B cell (primary cell): Measurements from ENCODE around the gene NFATC2. TPM values are rescaled to one million over a fixed set of nuclear protein-coding genes. Genes with fewer than 3 reads are reported as not detected.

Source experiments
- ATAC-seq: fragments of 200-7000 bp; cut with Tn5 transposase; one replicate; pipeline ENCODE4 v1.10.0; 2021; ENCODE audit warnings: low read depth, mild to moderate bottlenecking, moderate number of reproducible peaks, moderate library complexity
- CTCF ChIA-PET: fragments of 350-600 bp; sonication (Branson Sonifier 250); formaldehyde crosslinking; loops from one replicate; lab custom pipeline; 2021; ENCODE audit warnings: antibody characterized with exemption, inconsistent platforms; lab: Charles Lee
- POLR2A ChIA-PET: fragments of 350-600 bp; sonication (Branson Sonifier 250); formaldehyde crosslinking; loops from one replicate; lab custom pipeline; 2021; ENCODE audit warnings: antibody characterized with exemption; lab: Charles Lee
- DNase-seq: peaks from one replicate; pipeline ENCODE4 v3.0.0; 2013
- H2AFZ ChIP-seq: 2 replicates; pipeline ENCODE4 v1.6.1; 2012; ENCODE audit warnings: mild to moderate bottlenecking, low read depth, low read length; ENCODE audit not compliant: insufficient read depth, poor library complexity, severe bottlenecking
- H3K27ac ChIP-seq, 2 donors: 1 replicate in 1 of 2; 2 replicates in 1 of 2; pipeline ENCODE4 v1.5.1; 2012 to 2013; ENCODE audit warnings: low read length in 2 of 2, mild to moderate bottlenecking in 2 of 2, moderate library complexity in 1 of 2
- H3K27me3 ChIP-seq, 4 experiments: fragments of 200-600 bp in 1 of 4; sonication (generic) in 1 of 4; replicated peaks in 1 of 4; 1 replicate in 2 of 4; 2 replicates in 2 of 4; pipeline versions ENCODE4 v1.6.1 to v1.7.0; 2013 to 2016; ENCODE audit warnings: low read length in 3 of 4, mild to moderate bottlenecking in 2 of 4, mixed read lengths in 1 of 4, moderate library complexity in 1 of 4; ENCODE audit not compliant: insufficient read depth in 4 of 4, control insufficient read depth in 3 of 4; ENCODE audit errors: control extremely low read depth in 1 of 4
- H3K36me3 ChIP-seq, 2 experiments: replicated peaks in 1 of 2; 1 replicate in 1 of 2; 2 replicates in 1 of 2; pipeline versions ENCODE4 v1.6.1 to v1.7.1; 2013; ENCODE audit warnings: low read length in 1 of 2; ENCODE audit not compliant: insufficient read depth in 2 of 2, control insufficient read depth in 1 of 2; ENCODE audit errors: control extremely low read depth in 1 of 2, extremely low read depth in 1 of 2
- H3K4me1 ChIP-seq, 2 donors: fragments of 200-600 bp in 1 of 2; sonication (generic) in 1 of 2; 1 replicate in 1 of 2; 2 replicates in 1 of 2; pipeline versions ENCODE4 v1.5.1 to v1.6.1; 2013 to 2017; ENCODE audit warnings: low read length in 2 of 2; ENCODE audit not compliant: control insufficient read depth in 2 of 2, insufficient read depth in 2 of 2
- H3K4me2 ChIP-seq: replicated peaks from 2 replicates; pipeline ENCODE3; 2012; ENCODE audit warnings: mild to moderate bottlenecking, low read depth, low read length; ENCODE audit not compliant: poor library complexity, severe bottlenecking
- H3K4me3 ChIP-seq, 5 experiments: fragments of 200-600 bp in 1 of 5; sonication (generic) in 1 of 5; 1 replicate in 3 of 5; 2 replicates in 2 of 5; pipeline versions ENCODE4 v1.5.1 to v1.7.0; 2011 to 2016; ENCODE audit warnings: low read length in 4 of 5, mild to moderate bottlenecking in 4 of 5, low read depth in 2 of 5, control low read depth in 1 of 5, moderate library complexity in 1 of 5; ENCODE audit not compliant: insufficient read depth in 1 of 5; ENCODE audit errors: control extremely low read depth in 1 of 5, extremely low read depth in 1 of 5
- H3K79me2 ChIP-seq: fragments of 200-600 bp; sonication (generic); one replicate; pipeline ENCODE4 v1.6.0; 2016; ENCODE audit warnings: low read length; ENCODE audit not compliant: control insufficient read depth, insufficient read depth
- H3K9ac ChIP-seq: fragments of 200-600 bp; sonication (generic); 2 replicates; pipeline ENCODE4 v1.6.1; 2017; ENCODE audit warnings: mild to moderate bottlenecking, low read length, moderate library complexity
- H3K9me3 ChIP-seq, 3 donors: one replicate each; pipeline versions ENCODE4 v1.6.1 to v1.7.1; 2013; ENCODE audit warnings: low read length in 2 of 3; ENCODE audit not compliant: control insufficient read depth in 2 of 3, insufficient read depth in 1 of 3; ENCODE audit errors: control extremely low read depth in 1 of 3
- H4K20me1 ChIP-seq: 2 replicates; pipeline ENCODE4 v1.6.0; 2012; ENCODE audit warnings: mild to moderate bottlenecking, low read length; ENCODE audit not compliant: insufficient read depth, control insufficient read depth, poor library complexity, severe bottlenecking
- H3K27ac Mint-ChIP-seq: one replicate; pipeline ENCODE4 v1.8.0; 2021; ENCODE audit warnings: mixed read lengths
- H3K27me3 Mint-ChIP-seq: one replicate; pipeline ENCODE4 v1.8.0; 2021; ENCODE audit warnings: mixed read lengths
- H3K4me1 Mint-ChIP-seq: one replicate; pipeline ENCODE4 v1.8.0; 2021; ENCODE audit warnings: mixed read lengths
- H3K4me3 Mint-ChIP-seq: one replicate; pipeline ENCODE4 v1.8.0; 2021; ENCODE audit warnings: mixed read lengths
- H3K9me3 Mint-ChIP-seq: one replicate; pipeline ENCODE4 v1.8.0; 2022; ENCODE audit warnings: mixed read lengths; ENCODE audit not compliant: insufficient read depth
- CTCF ChIP-seq: fragments of 200-600 bp; IDR thresholded peaks from one replicate; pipeline ENCODE4 v1.8.0; 2022; ENCODE audit warnings: antibody characterized with exemption, mild to moderate bottlenecking
- EZH2 ChIP-seq: IDR thresholded peaks from 2 replicates; pipeline ENCODE4 v1.6.1; 2012; ENCODE audit warnings: borderline replicate concordance, low read depth, mild to moderate bottlenecking, moderate library complexity, low read length; ENCODE audit not compliant: insufficient read depth, poor library complexity, severe bottlenecking
- WGBS: methylation state at CpG from one replicate; pipeline ENCODE4 v1.1.5; 2013; ENCODE audit warnings: missing lambda C conversion rate; ENCODE audit not compliant: insufficient coverage; 5-methylcytosine and 5-hydroxymethylcytosine counted together
- intact Hi-C: fragments of 100-400 bp; cut with micrococcal nuclease; formaldehyde crosslinking; loops from one replicate; pipeline ENCODE4 v1.10.0; 2022
- polyA plus RNA-seq: library from polyadenylated mRNA; depleted of rRNA; stranded (reverse); fragments of >200 nt; gene quantifications from 2 replicates; pipeline ENCODE4 v1.2.3, GENCODE V29; 2012
- total RNA-seq, 2 donors: library from RNA; stranded (reverse); fragments of 120-200 nt in 1 of 2; gene quantifications; 1 replicate in 1 of 2; 2 replicates in 1 of 2; pipeline versions ENCODE4 v1.2.3 to v1.2.4, GENCODE V29; 2013 to 2022

NFATC2 gene
- total and polyA plus RNA-seq, 2 donors (not counting 1 experiment from before 2014, with no cell fraction given), result 10.1 to 38.0 TPM

- Histone ChIP-seq H3K79me2 (peaks cover 35% of the 10 kb centered on the region), H3K4me1 (no peaks in the 10 kb centered on the region), H3K4me3 (no peak overlapping the region), H4K20me1 (peaks cover 27% of the 10 kb centered on the region), H3K4me2 (no peak overlapping the region), H3K27ac (no peak overlapping the region), H3K9ac (no peak overlapping the region), H3K27me3 (no peaks in the 10 kb centered on the region), H2AFZ (no peak overlapping the region), H3K9me3 (no peaks in the 10 kb centered on the region), H3K36me3 (peaks cover 0 to 65% of the 10 kb centered on the region in 2 experiments)
- ChIA-PET CTCF (no interaction called here), POLR2A (interaction anchor here (0.6 kb wide), 1 partner anchor 28 kb away, joined by 3 read pairs; no protein-coding TSS in a partner anchor)
- Mint-ChIP-seq H3K4me3 (no peak overlapping the region), H3K4me1 (peaks cover 15% of the 10 kb centered on the region), H3K27ac (no peak overlapping the region), H3K9me3 (no peaks in the 10 kb centered on the region), H3K27me3 (no peaks in the 10 kb centered on the region)
- 90% methylated on average over 11 of the region's 14 CpGs for WGBS
- ATAC-seq, result no peak
- intact Hi-C loops, result no loop called here
- TF ChIP-seq EZH2, result no peak
- no peak for TF ChIP-seq CTCF
- DNase-seq, result no peak
These were observed 95.3 kb downstream of the NFATC2 start for GRCh38 chr20:51447097-51447764.

GRCh38 chr20:51446656-51447055 is 95.9 kb downstream of the NFATC2 start:
- TF ChIP-seq EZH2, result no peak
- TF ChIP-seq CTCF, result no peak
- no peaks in the 10 kb centered on the region for H3K27me3 Mint-ChIP-seq
- intact Hi-C loops, result no loop called here
- no peak overlapping the region for H3K4me3 Mint-ChIP-seq
- no peak overlapping the region for H3K27ac Mint-ChIP-seq
- WGBS, result 94% methylated on average over 6 of the region's 10 CpGs
- H3K9me3 Mint-ChIP-seq, result no peaks in the 10 kb centered on the region
- H2AFZ ChIP-seq, result no peak overlapping the region
- ChIA-PET POLR2A (interaction anchor here (0.6 kb wide), 1 partner anchor 29 kb away, joined by 3 read pairs; no protein-coding TSS in a partner anchor), CTCF (no interaction called here)
- H3K27ac ChIP-seq, result no peak overlapping the region
- H3K9me3 ChIP-seq, result no peaks in the 10 kb centered on the region
- H3K9ac ChIP-seq, result no peak overlapping the region
- H3K4me1 Mint-ChIP-seq, result peaks cover 17% of the 10 kb centered on the region
- H3K4me3 ChIP-seq, result no peak overlapping the region
- DNase-seq (no peak), ATAC-seq (no peak)
- no peaks in the 10 kb centered on the region for H3K4me1 ChIP-seq
- peaks cover 0 to 62% of the 10 kb centered on the region in 2 experiments for H3K36me3 ChIP-seq
- peaks cover 27% of the 10 kb centered on the region for H4K20me1 ChIP-seq
- H3K79me2 ChIP-seq, result peaks cover 35% of the 10 kb centered on the region
- H3K4me2 ChIP-seq, result no peak overlapping the region
- no peaks in the 10 kb centered on the region for H3K27me3 ChIP-seq
